ENCODE data around the gene EIPR1.

EIPR1 gene

DNA sequence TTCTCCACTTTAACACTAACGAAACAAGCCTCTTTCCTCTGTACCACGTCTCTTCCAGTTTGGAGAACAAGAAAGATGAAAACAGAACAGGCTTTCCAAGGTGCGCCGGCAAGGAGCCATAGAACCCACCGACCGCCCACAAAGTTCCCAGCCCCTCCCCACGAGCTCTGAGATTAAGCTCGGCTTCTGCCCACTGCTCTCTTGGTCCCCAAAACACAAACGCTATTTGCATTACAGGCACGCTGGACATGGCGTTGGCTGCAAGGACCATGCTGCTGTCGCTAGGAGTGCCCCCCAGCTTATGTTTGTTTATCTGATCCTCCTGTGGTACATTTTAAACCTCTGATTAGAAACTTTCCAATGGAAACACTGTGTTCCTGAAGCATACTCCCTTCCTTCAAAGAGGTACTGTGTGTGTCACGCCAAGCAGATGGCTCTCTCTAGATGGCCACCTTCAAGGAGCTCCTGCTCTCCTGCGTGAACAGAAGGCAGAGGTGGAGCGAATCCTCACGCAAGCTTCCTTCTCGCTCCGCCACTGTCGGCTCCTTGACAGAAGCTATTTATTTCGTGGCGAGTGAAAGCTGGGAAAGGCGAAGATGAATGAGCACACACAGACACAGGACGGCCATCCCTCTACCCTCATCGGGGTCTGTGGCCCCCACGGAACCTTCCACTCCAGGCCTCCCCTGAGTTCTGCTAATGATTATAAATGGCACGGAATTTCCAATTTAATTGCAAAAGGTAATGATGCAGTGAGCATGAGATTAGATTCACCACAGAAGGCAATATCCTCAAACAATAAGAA is 166.2 kb downstream of the EIPR1 start:
- no peaks in the 10 kb centered on the region for H3K27me3 ChIP-seq (ENCODE audit: insufficient read depth, low read length, poor library complexity)
- H3K4me1 ChIP-seq (ENCODE audit: control insufficient read depth, low read depth, low read length), result no peaks in the 10 kb centered on the region
- no peak overlapping the region for H3K4ac ChIP-seq (ENCODE audit: low read depth, low read length)
- no peak overlapping the region for H4K8ac ChIP-seq (ENCODE audit: low read depth, low read length)
- no peak overlapping the region for H3K4me3 ChIP-seq (ENCODE audit: low read length)
- no peak overlapping the region for H2BK120ac ChIP-seq (ENCODE audit: low read depth, low read length)
- H2BK5ac ChIP-seq (ENCODE audit: low read length), result no peak overlapping the region
- H3K27ac ChIP-seq (ENCODE audit: low read depth, low read length), result no peak overlapping the region
- no peaks in the 10 kb centered on the region for H3K79me1 ChIP-seq (ENCODE audit: low read length)
- H3K9ac ChIP-seq (ENCODE audit: low read length), result no peak overlapping the region
- no peak overlapping the region for H2BK15ac ChIP-seq (replicated peaks; ENCODE audit: low read depth)
- H3K18ac ChIP-seq (ENCODE audit: low read length), result no peak overlapping the region
- no peak overlapping the region for H3K56ac ChIP-seq (ENCODE audit: low read length)
- H3K23ac ChIP-seq (ENCODE audit: low read length), result no peak overlapping the region
- H3K36me3 ChIP-seq (ENCODE audit: control insufficient read depth, insufficient read depth, low read length), result no peaks in the 10 kb centered on the region
- H4K5ac ChIP-seq (ENCODE audit: low read length), result no peak overlapping the region
- no peak for DNase-seq
- no peak overlapping the region for H2AK5ac ChIP-seq (ENCODE audit: low read length)
- H3K79me2 ChIP-seq (ENCODE audit: control insufficient read depth, insufficient read depth, low read length), result no peaks in the 10 kb centered on the region
- no CpG with 5 or more reads among the region's 26 CpGs for WGBS (ENCODE audit: extremely low coverage, insufficient coverage, low lambda C conversion rate)
- no peak overlapping the region for H3K4me2 ChIP-seq (ENCODE audit: low read length)

DNA sequence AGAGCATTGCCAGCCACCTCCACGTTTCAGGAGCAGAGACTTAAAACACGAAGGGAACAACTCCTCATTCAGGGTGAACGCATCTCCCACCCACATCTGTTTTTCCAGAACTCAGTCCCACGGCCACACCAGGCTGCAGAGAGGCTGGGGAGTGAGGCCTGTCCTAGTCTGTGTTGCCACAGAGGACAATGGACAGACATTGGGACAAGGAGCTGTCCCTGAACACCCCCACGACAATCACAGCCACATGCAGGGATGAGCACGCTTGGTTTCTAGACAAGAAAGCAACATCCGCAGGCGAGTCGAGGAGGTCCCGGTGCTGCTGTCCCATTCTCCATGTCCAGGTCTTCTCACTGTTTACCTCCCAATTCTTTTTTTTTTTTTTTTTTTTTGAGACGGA is 167.4 kb downstream of the EIPR1 start:
- Histone ChIP-seq H3K27ac (ENCODE audit: low read depth, low read length) (no peak overlapping the region), H3K36me3 (ENCODE audit: control insufficient read depth, insufficient read depth, low read length) (no peaks in the 10 kb centered on the region), H2BK15ac (replicated peaks; ENCODE audit: low read depth) (no peak overlapping the region), H3K18ac (ENCODE audit: low read length) (no peak overlapping the region), H3K56ac (ENCODE audit: low read length) (no peak overlapping the region), H3K4me3 (ENCODE audit: low read length) (no peak overlapping the region), H4K5ac (ENCODE audit: low read length) (no peak overlapping the region), H3K79me1 (ENCODE audit: low read length) (no peaks in the 10 kb centered on the region), H4K8ac (ENCODE audit: low read depth, low read length) (no peak overlapping the region), H3K79me2 (ENCODE audit: control insufficient read depth, insufficient read depth, low read length) (no peaks in the 10 kb centered on the region), H3K4me1 (ENCODE audit: control insufficient read depth, low read depth, low read length) (no peaks in the 10 kb centered on the region), H2BK5ac (ENCODE audit: low read length) (no peak overlapping the region), H2BK120ac (ENCODE audit: low read depth, low read length) (no peak overlapping the region), H2AK5ac (ENCODE audit: low read length) (no peak overlapping the region), H3K23ac (ENCODE audit: low read length) (no peak overlapping the region), H3K27me3 (ENCODE audit: insufficient read depth, low read length, poor library complexity) (no peaks in the 10 kb centered on the region), H3K4ac (ENCODE audit: low read depth, low read length) (no peak overlapping the region), H3K4me2 (ENCODE audit: low read length) (no peak overlapping the region), H3K9ac (ENCODE audit: low read length) (no peak overlapping the region)
- WGBS (ENCODE audit: extremely low coverage, insufficient coverage, low lambda C conversion rate), result no CpG with 5 or more reads among the region's 11 CpGs
- DNase-seq, result no peak

DNA sequence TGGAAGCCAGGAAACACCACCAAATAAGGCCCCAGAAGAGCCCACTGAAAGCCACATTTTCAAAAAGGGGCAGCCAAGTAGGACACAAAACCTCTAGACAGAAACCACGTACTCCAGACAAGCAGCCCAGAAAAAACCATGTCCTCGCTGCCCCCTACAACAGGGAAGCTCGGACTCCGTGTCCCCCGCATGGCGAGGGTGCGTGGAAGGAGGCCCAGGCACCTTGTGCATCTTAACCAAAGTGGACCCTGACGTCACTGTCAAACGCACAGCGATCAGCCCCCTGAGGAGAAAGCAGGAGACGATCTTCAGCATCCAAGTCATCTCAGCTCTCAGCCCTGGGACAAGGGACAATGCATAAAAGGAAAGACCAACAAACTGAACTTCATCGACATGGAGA is 168.4 kb downstream of the EIPR1 start:
- Histone ChIP-seq H3K56ac (ENCODE audit: low read length) (no peak overlapping the region), H3K18ac (ENCODE audit: low read length) (no peak overlapping the region), H3K27me3 (ENCODE audit: insufficient read depth, low read length, poor library complexity) (no peaks in the 10 kb centered on the region), H3K4me3 (ENCODE audit: low read length) (no peak overlapping the region), H2BK120ac (ENCODE audit: low read depth, low read length) (no peak overlapping the region), H3K79me2 (ENCODE audit: control insufficient read depth, insufficient read depth, low read length) (no peaks in the 10 kb centered on the region), H3K4ac (ENCODE audit: low read depth, low read length) (no peak overlapping the region), H2BK15ac (replicated peaks; ENCODE audit: low read depth) (no peak overlapping the region), H3K27ac (ENCODE audit: low read depth, low read length) (no peak overlapping the region), H2BK5ac (ENCODE audit: low read length) (no peak overlapping the region), H2AK5ac (ENCODE audit: low read length) (no peak overlapping the region), H4K5ac (ENCODE audit: low read length) (no peak overlapping the region), H4K8ac (ENCODE audit: low read depth, low read length) (no peak overlapping the region), H3K36me3 (ENCODE audit: control insufficient read depth, insufficient read depth, low read length) (no peaks in the 10 kb centered on the region), H3K4me1 (ENCODE audit: control insufficient read depth, low read depth, low read length) (no peaks in the 10 kb centered on the region), H3K23ac (ENCODE audit: low read length) (no peak overlapping the region), H3K4me2 (ENCODE audit: low read length) (no peak overlapping the region), H3K9ac (ENCODE audit: low read length) (no peak overlapping the region), H3K79me1 (ENCODE audit: low read length) (no peaks in the 10 kb centered on the region)
- DNase-seq, result no peak
- WGBS (ENCODE audit: extremely low coverage, insufficient coverage, low lambda C conversion rate), result no CpG with 5 or more reads among the region's 12 CpGs

DNA sequence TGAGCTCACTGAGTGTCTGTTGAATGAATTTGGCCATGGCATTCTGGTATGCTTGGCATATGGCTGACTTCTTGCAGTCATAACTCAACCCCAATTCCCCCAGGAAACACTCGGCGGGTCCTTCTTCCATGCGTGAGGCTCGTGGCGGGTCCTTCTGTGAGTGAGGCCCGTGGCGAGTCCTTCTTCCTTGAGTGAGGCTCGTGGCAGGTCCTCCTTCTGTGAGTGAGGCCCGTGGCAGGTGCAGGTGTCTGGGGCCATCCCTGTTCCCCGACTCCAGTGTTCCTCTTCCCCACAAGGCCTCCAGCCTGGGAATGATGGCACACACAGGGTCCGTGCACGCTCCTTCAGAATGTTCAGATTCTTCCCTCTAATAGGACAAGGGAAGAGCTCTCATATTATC is 169.0 kb downstream of the EIPR1 start:
- Histone ChIP-seq H3K27me3 (ENCODE audit: insufficient read depth, low read length, poor library complexity) (no peaks in the 10 kb centered on the region), H2BK120ac (ENCODE audit: low read depth, low read length) (no peak overlapping the region), H3K23ac (ENCODE audit: low read length) (no peak overlapping the region), H2BK5ac (ENCODE audit: low read length) (no peak overlapping the region), H3K4me1 (ENCODE audit: control insufficient read depth, low read depth, low read length) (no peaks in the 10 kb centered on the region), H4K8ac (ENCODE audit: low read depth, low read length) (no peak overlapping the region), H3K27ac (ENCODE audit: low read depth, low read length) (no peak overlapping the region), H4K5ac (ENCODE audit: low read length) (no peak overlapping the region), H2AK5ac (ENCODE audit: low read length) (no peak overlapping the region), H2BK15ac (replicated peaks; ENCODE audit: low read depth) (no peak overlapping the region), H3K18ac (ENCODE audit: low read length) (no peak overlapping the region), H3K9ac (ENCODE audit: low read length) (no peak overlapping the region), H3K4ac (ENCODE audit: low read depth, low read length) (no peak overlapping the region), H3K79me1 (ENCODE audit: low read length) (no peaks in the 10 kb centered on the region), H3K56ac (ENCODE audit: low read length) (no peak overlapping the region), H3K4me3 (ENCODE audit: low read length) (no peak overlapping the region), H3K79me2 (ENCODE audit: control insufficient read depth, insufficient read depth, low read length) (no peaks in the 10 kb centered on the region), H3K36me3 (ENCODE audit: control insufficient read depth, insufficient read depth, low read length) (no peaks in the 10 kb centered on the region), H3K4me2 (ENCODE audit: low read length) (no peak overlapping the region)
- no CpG with 5 or more reads among the region's 12 CpGs for WGBS (ENCODE audit: extremely low coverage, insufficient coverage, low lambda C conversion rate)
- no peak for DNase-seq

DNA sequence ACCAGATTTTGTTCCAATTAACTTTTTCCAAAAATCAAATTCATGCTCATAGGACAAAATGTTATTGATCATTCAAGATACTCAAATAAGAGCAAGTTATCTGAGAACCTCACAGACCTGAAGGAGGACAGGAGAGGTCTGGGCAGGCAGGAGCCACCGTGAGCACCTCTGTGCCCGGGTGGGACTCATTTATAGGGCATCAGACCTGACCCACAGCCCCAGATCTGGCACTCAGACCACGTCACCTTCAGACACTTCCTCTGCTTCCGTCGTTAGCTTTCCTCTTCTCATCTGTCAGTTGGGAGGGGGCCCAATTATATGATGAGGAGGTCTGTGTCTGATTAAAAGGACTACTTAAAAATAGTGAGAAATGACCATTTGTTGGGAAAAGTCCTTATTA is 169.4 kb downstream of the EIPR1 start:
- Histone ChIP-seq H3K27ac (ENCODE audit: low read depth, low read length) (no peak overlapping the region), H3K56ac (ENCODE audit: low read length) (no peak overlapping the region), H4K8ac (ENCODE audit: low read depth, low read length) (no peak overlapping the region), H3K4me3 (ENCODE audit: low read length) (no peak overlapping the region), H3K4me1 (ENCODE audit: control insufficient read depth, low read depth, low read length) (no peaks in the 10 kb centered on the region), H3K36me3 (ENCODE audit: control insufficient read depth, insufficient read depth, low read length) (no peaks in the 10 kb centered on the region), H3K4me2 (ENCODE audit: low read length) (no peak overlapping the region), H2BK5ac (ENCODE audit: low read length) (no peak overlapping the region), H2AK5ac (ENCODE audit: low read length) (no peak overlapping the region), H3K79me1 (ENCODE audit: low read length) (no peaks in the 10 kb centered on the region), H3K27me3 (ENCODE audit: insufficient read depth, low read length, poor library complexity) (no peaks in the 10 kb centered on the region), H2BK15ac (replicated peaks; ENCODE audit: low read depth) (no peak overlapping the region), H3K4ac (ENCODE audit: low read depth, low read length) (no peak overlapping the region), H4K5ac (ENCODE audit: low read length) (no peak overlapping the region), H2BK120ac (ENCODE audit: low read depth, low read length) (no peak overlapping the region), H3K79me2 (ENCODE audit: control insufficient read depth, insufficient read depth, low read length) (no peaks in the 10 kb centered on the region), H3K9ac (ENCODE audit: low read length) (no peak overlapping the region), H3K18ac (ENCODE audit: low read length) (no peak overlapping the region), H3K23ac (ENCODE audit: low read length) (no peak overlapping the region)
- no peak for DNase-seq
- WGBS (ENCODE audit: extremely low coverage, insufficient coverage, low lambda C conversion rate), result no CpG with 5 or more reads among the region's 5 CpGs

DNA sequence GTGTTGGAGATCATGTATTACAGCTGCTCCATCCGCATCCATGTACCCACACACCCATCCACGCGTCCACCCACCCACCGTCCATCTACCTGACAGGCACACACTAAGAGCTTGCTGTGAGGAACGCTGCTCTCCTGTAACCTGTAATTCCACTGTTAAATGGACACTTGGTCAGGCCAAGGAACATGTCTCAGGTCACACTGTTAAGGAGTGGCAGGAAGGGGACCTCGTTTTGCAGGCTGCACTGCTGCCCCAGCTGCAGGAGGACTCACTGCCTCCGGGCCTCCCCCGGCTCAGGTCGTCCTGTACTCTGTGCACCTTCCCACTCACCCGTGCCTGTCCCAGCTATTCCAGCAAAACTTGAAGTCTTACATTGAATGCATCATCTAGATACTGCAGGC is 170.5 kb downstream of the EIPR1 start:
- Histone ChIP-seq H3K27me3 (ENCODE audit: insufficient read depth, low read length, poor library complexity) (no peaks in the 10 kb centered on the region), H2BK120ac (ENCODE audit: low read depth, low read length) (no peak overlapping the region), H3K79me1 (ENCODE audit: low read length) (no peaks in the 10 kb centered on the region), H3K4ac (ENCODE audit: low read depth, low read length) (no peak overlapping the region), H2AK5ac (ENCODE audit: low read length) (no peak overlapping the region), H3K4me3 (ENCODE audit: low read length) (no peak overlapping the region), H2BK15ac (replicated peaks; ENCODE audit: low read depth) (no peak overlapping the region), H3K23ac (ENCODE audit: low read length) (no peak overlapping the region), H3K27ac (ENCODE audit: low read depth, low read length) (no peak overlapping the region), H4K8ac (ENCODE audit: low read depth, low read length) (no peak overlapping the region), H2BK5ac (ENCODE audit: low read length) (no peak overlapping the region), H3K4me1 (ENCODE audit: control insufficient read depth, low read depth, low read length) (no peaks in the 10 kb centered on the region), H3K79me2 (ENCODE audit: control insufficient read depth, insufficient read depth, low read length) (no peaks in the 10 kb centered on the region), H3K36me3 (ENCODE audit: control insufficient read depth, insufficient read depth, low read length) (no peaks in the 10 kb centered on the region), H3K18ac (ENCODE audit: low read length) (no peak overlapping the region), H3K56ac (ENCODE audit: low read length) (no peak overlapping the region), H3K4me2 (ENCODE audit: low read length) (no peak overlapping the region), H4K5ac (ENCODE audit: low read length) (no peak overlapping the region), H3K9ac (ENCODE audit: low read length) (no peak overlapping the region)
- no CpG with 5 or more reads among the region's 10 CpGs for WGBS (ENCODE audit: extremely low coverage, insufficient coverage, low lambda C conversion rate)
- no peak for DNase-seq

Data from mesendoderm (in vitro differentiated cells).